ENCODE data around the gene KCNK10. TPM values are rescaled to one million over a fixed set of nuclear protein-coding genes. Genes with fewer than 3 reads are reported as not detected.
A peak's percentile ranks its signal among the peaks of the same experiment; 100 is the strongest.

Gene KCNK10
- total RNA-seq, 6 experiments from 2014 or later: not detected

DNA sequence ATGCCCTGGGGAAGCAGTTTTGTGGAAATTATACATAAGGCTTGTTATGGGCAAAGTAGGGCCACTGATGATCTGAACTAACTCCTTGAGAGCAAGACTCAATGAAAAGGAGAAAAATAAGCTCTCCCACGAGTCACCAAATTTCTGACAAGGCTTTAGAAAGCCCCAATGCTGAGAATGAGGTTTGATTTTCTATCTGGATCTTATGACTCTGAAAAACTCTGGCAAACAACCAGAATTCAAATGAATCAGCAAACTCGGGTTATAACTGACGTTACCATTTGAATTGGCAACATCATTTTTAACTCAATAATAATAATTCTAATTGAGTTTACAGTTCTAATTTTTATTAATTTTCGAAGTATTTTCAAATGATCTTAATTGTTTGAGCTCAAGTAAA is 79.1 kb downstream of the KCNK10 start:
- Mint-ChIP-seq H3K4me1 (ENCODE audit: low read depth) (no peaks in the 10 kb centered on the region), H3K9me3 (no peaks in the 10 kb centered on the region; the same call in 1 of the 2 replicates), H3K27me3 (ENCODE audit: insufficient read depth) (peaks cover 2% of the 10 kb centered on the region), H3K27ac (no peak overlapping the region), H3K4me3 (no peak overlapping the region), H3K36me3 (ENCODE audit: low read depth) (no peaks in the 10 kb centered on the region)
- no peak for DNase-seq
- TF ChIP-seq, protein P1, sequence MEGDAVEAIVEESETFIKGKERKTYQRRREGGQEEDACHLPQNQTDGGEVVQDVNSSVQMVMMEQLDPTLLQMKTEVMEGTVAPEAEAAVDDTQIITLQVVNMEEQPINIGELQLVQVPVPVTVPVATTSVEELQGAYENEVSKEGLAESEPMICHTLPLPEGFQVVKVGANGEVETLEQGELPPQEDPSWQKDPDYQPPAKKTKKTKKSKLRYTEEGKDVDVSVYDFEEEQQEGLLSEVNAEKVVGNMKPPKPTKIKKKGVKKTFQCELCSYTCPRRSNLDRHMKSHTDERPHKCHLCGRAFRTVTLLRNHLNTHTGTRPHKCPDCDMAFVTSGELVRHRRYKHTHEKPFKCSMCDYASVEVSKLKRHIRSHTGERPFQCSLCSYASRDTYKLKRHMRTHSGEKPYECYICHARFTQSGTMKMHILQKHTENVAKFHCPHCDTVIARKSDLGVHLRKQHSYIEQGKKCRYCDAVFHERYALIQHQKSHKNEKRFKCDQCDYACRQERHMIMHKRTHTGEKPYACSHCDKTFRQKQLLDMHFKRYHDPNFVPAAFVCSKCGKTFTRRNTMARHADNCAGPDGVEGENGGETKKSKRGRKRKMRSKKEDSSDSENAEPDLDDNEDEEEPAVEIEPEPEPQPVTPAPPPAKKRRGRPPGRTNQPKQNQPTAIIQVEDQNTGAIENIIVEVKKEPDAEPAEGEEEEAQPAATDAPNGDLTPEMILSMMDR (IDR thresholded peaks at IDR 0.05): no peak

DNA sequence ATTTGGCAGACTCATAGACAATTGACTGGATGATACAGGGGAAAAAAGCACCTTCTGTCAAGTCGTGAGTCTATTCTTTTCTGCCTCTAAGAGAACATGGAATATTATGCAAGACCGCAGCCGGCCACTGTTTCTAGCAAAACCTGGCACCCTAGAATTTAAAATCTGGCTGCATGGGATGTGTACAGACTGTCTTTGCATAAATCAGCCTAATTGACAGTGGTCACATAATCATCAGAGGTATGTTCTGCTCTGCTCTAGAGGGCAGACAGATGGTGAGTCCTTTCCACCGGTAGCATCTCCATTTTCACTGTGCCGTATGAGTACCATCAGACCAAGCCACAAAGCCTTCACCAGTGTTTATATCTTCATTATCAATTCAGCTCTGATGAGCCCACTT is 80.6 kb downstream of the KCNK10 start:
- H3K27ac Mint-ChIP-seq: no peak overlapping the region
- TF ChIP-seq, protein P1 (IDR thresholded peaks at IDR 0.05): no peak
- no peak for DNase-seq
- no peaks in the 10 kb centered on the region for H3K36me3 Mint-ChIP-seq (ENCODE audit: low read depth)
- no peak overlapping the region for H3K4me3 Mint-ChIP-seq
- H3K4me1 Mint-ChIP-seq (ENCODE audit: low read depth): no peaks in the 10 kb centered on the region
- no peaks in the 10 kb centered on the region; the same call in 1 of the 2 replicates for H3K9me3 Mint-ChIP-seq
- peaks cover 2% of the 10 kb centered on the region; the same call in 1 of the 2 replicates for H3K27me3 Mint-ChIP-seq (ENCODE audit: insufficient read depth)

DNA sequence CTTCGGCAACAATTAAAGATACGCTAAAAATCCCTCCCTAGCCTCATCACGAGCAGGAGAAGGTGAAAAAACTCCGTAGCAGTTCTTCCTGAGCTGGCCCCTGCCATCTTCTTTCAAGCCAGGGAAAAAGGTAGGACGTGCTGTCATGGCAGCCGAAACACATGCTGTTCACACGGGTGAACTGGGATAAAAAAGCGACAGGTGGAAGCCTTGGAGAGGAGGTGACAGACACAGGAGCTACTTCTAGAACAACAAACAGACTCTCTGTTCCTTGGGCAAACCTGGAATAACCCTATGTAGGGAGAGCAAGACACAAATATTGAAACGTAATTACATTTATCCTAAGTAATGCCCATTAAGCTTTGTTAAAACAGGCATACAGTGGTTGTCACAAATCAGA is 81.3 kb downstream of the KCNK10 start:
- TF ChIP-seq, protein P1 (IDR thresholded peaks at IDR 0.05): no peak
- Mint-ChIP-seq H3K9me3 (no peaks in the 10 kb centered on the region; the same call in 1 of the 2 replicates), H3K27ac (no peak overlapping the region), H3K27me3 (ENCODE audit: insufficient read depth) (peaks cover 2% of the 10 kb centered on the region; the same call in 1 of the 2 replicates), H3K4me1 (ENCODE audit: low read depth) (no peaks in the 10 kb centered on the region), H3K4me3 (no peak overlapping the region), H3K36me3 (ENCODE audit: low read depth) (no peaks in the 10 kb centered on the region)
- DNase-seq: no peak

DNA sequence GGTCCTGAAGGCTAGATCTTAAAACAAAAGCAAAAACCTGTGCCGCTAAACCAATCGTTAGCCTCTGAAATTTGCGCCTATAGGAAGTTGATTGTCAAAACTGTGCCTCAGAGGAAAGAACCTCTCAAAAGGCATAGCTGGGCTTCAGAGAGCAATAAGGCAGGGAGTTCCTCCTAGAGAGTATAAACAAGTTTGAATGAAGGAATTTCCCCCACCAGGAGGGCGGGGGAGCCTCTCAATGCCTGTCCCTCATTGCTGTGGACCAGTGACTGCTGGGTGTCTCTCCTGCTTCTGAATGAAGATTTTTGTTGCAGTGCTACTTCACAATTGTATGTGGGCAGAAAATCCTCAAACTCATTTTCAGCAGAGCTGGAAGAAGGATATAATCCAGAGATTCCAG is 88.6 kb downstream of the KCNK10 start:
- Mint-ChIP-seq H3K4me3 (no peak overlapping the region), H3K27ac (no peak overlapping the region), H3K9me3 (peaks cover 4% of the 10 kb centered on the region; the same call in 1 of the 2 replicates), H3K27me3 (ENCODE audit: insufficient read depth) (no peaks in the 10 kb centered on the region; the same call in 1 of the 2 replicates), H3K4me1 (ENCODE audit: low read depth) (no peaks in the 10 kb centered on the region), H3K36me3 (ENCODE audit: low read depth) (no peaks in the 10 kb centered on the region)
- TF ChIP-seq, protein P1 (IDR thresholded peaks at IDR 0.05): no peak
- DNase-seq: no peak

DNA sequence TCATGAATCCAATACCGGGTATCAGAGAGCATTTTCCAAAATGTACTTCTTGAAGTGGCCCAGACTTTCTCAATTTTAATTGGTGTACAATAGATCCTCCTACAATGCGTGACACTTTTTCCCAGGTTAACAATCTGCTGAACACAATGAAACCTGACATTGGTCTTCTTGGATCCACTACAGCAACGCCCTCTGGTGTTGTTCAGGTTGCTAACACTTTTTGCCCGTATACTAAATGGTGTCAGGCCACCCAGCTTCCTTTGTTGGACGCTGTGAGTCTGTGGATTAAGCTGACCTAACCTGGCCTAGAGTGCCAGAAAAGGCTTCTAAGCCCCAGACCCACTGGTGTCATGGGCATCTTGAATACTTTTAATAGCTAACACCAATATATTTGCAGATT is 89.2 kb downstream of the KCNK10 start:
- H3K27me3 Mint-ChIP-seq (ENCODE audit: insufficient read depth): no peaks in the 10 kb centered on the region; the same call in 1 of the 2 replicates
- H3K9me3 Mint-ChIP-seq: peaks cover 4% of the 10 kb centered on the region; the same call in 1 of the 2 replicates
- H3K4me1 Mint-ChIP-seq (ENCODE audit: low read depth): no peaks in the 10 kb centered on the region
- TF ChIP-seq, protein P1 (IDR thresholded peaks at IDR 0.05): peak; percentile 30; the same call in 1 of the 2 replicates
- H3K4me3 Mint-ChIP-seq: no peak overlapping the region
- no peak for DNase-seq
- H3K27ac Mint-ChIP-seq: no peak overlapping the region
- no peaks in the 10 kb centered on the region for H3K36me3 Mint-ChIP-seq (ENCODE audit: low read depth)

All from HFFc6 (cell line).